K562 (cell line): Measurements from ENCODE around the gene PPP1CA. TPM values are rescaled to one million over a fixed set of nuclear protein-coding genes. Genes with fewer than 3 reads are reported as not detected.

Source experiments
- ATAC-seq: fragments of 200-7000 bp; cut with Tn5 transposase; 3 replicates; pipeline ENCODE4 v1.9.1; 2020; ENCODE audit warnings: moderate library complexity
- BruUV-seq: library from RNA; stranded (reverse); fragments of 400-500 nt; replicated peaks from 2 replicates; lab custom pipeline; 2021; lab: Mats Ljungman, UMichigan
- CTCF ChIA-PET: fragments of 300-600 bp; formaldehyde crosslinking; extraction: SDS; loops from one replicate; lab custom pipeline; 2021; ENCODE audit warnings: low intra/inter-chr PET ratio; lab: Yijun Ruan, JAX
- POLR2A ChIA-PET: fragments of 300-600, 350-650 bp; sonication (Branson Sonifier 250); formaldehyde crosslinking; extraction: SDS; loops from one replicate; lab custom pipeline; 2021; ENCODE audit warnings: antibody characterized with exemption, inconsistent platforms; lab: Yijun Ruan, JAX
- DNase-seq, 4 experiments: peaks; one replicate each; pipeline versions ENCODE4 v3.0.0 to v3.0.0-alpha.2; 2011 to 2018; ENCODE audit warnings: low spot score in 3 of 4, mixed read lengths in 3 of 4; ENCODE audit errors: extremely low read depth in 1 of 4
- FAIRE-seq: peaks from 2 replicates; lab custom pipeline; 2011; peaks lifted over from hg19 to GRCh38; lab: Jason Lieb, UNC
- H2AFZ ChIP-seq: 2 replicates; pipeline ENCODE4 v1.6.0; 2011; ENCODE audit warnings: low read depth, low read length, control low read depth, inconsistent platforms
- H3K27ac ChIP-seq: fragments of 200-600 bp; 3 replicates; pipeline ENCODE4 v1.8.0; 2011; ENCODE audit warnings: low read depth, mild to moderate bottlenecking, control low read depth, inconsistent platforms, low read length, moderate library complexity, mixed read lengths; ENCODE audit errors: extremely low read depth
- H3K27me3 ChIP-seq, 2 experiments: fragments of 300-600 bp in 1 of 2; 2 replicates in 1 of 2; 3 replicates in 1 of 2; pipeline versions ENCODE4 v1.6.0 to v1.8.0; 2011; ENCODE audit warnings: inconsistent platforms in 2 of 2, low read length in 2 of 2, mild to moderate bottlenecking in 1 of 2, mixed read lengths in 1 of 2, moderate library complexity in 1 of 2; ENCODE audit not compliant: control insufficient read depth in 2 of 2, insufficient read depth in 2 of 2
- H3K36me3 ChIP-seq: fragments of 300-600 bp; 3 replicates; pipeline ENCODE4 v1.8.0; 2011; ENCODE audit warnings: mild to moderate bottlenecking, low read length, inconsistent platforms; ENCODE audit not compliant: control insufficient read depth, insufficient read depth
- H3K4me1 ChIP-seq, 2 experiments: fragments of 200-600 bp in 1 of 2; replicated peaks in 1 of 2; 2 replicates in 1 of 2; 3 replicates in 1 of 2; pipeline versions ENCODE4 v1.5.1 to v1.8.0; 2011; ENCODE audit warnings: inconsistent platforms in 2 of 2, low read length in 2 of 2, mild to moderate bottlenecking in 1 of 2, mixed read lengths in 1 of 2, moderate library complexity in 1 of 2; ENCODE audit not compliant: control insufficient read depth in 2 of 2, insufficient read depth in 2 of 2
- H3K4me2 ChIP-seq: 2 replicates; pipeline ENCODE4 v1.6.1; 2011; ENCODE audit warnings: low read length, control low read depth, inconsistent platforms, mixed read lengths; ENCODE audit not compliant: insufficient read depth
- H3K4me3 ChIP-seq: fragments of 200-600 bp; sonication (generic), shearing (Covaris generic); 2 replicates; pipeline ENCODE4 v1.5.1; 2016; ENCODE audit warnings: control low read depth, inconsistent platforms
- H3K79me2 ChIP-seq: fragments of 200-600 bp; 3 replicates; pipeline ENCODE4 v1.8.0; 2011; ENCODE audit warnings: low read length, inconsistent platforms; ENCODE audit not compliant: control insufficient read depth, insufficient read depth
- H3K9ac ChIP-seq, 2 experiments: 2 replicates each; pipeline versions ENCODE4 v1.6.0 to v1.6.1; 2011; ENCODE audit warnings: low read depth in 2 of 2, low read length in 2 of 2, control low read depth in 1 of 2, inconsistent platforms in 1 of 2, mild to moderate bottlenecking in 1 of 2, mixed read lengths in 1 of 2; ENCODE audit not compliant: insufficient read depth in 1 of 2
- H3K9me1 ChIP-seq: one replicate; pipeline ENCODE4 v1.6.0; 2011; ENCODE audit warnings: inconsistent platforms, mild to moderate bottlenecking, low read length, moderate library complexity; ENCODE audit not compliant: control insufficient read depth, insufficient read depth
- H3K9me3 ChIP-seq: replicated peaks from 2 replicates; pipeline ENCODE4 v1.5.1; 2011; ENCODE audit warnings: low read depth, low read length, inconsistent platforms; ENCODE audit not compliant: control insufficient read depth, insufficient read depth
- H4K20me1 ChIP-seq: replicated peaks from 2 replicates; pipeline ENCODE4 v1.6.1; 2011; ENCODE audit warnings: low read length, inconsistent platforms, mixed read lengths; ENCODE audit not compliant: control insufficient read depth, insufficient read depth
- AFF4 ChIP-seq: sonication (generic); formaldehyde crosslinking; IDR thresholded peaks from 2 replicates; pipeline ENCODE4 v1.8.0; 2023; ENCODE audit warnings: mild to moderate bottlenecking, missing genetic modification reagents
- CHD4 ChIP-seq: fragments of 200-600 bp; sonication (generic); IDR thresholded peaks from 3 replicates; pipeline ENCODE4 v1.6.1; 2012; ENCODE audit warnings: low read depth, mild to moderate bottlenecking, mixed read lengths, low read length, inconsistent platforms; ENCODE audit not compliant: insufficient read depth, insufficient replicate concordance, poor library complexity, severe bottlenecking
- EZH2 ChIP-seq: IDR thresholded peaks from 2 replicates; pipeline ENCODE4 v1.6.1; 2012; ENCODE audit warnings: low read depth, mild to moderate bottlenecking, inconsistent platforms, low read length, borderline replicate concordance
- NR2F6 ChIP-seq: fragments of 450-650 bp; formaldehyde crosslinking; IDR thresholded peaks from 2 replicates; pipeline ENCODE4 v1.4.0; 2020; ENCODE audit warnings: mild to moderate bottlenecking
- PRDM10 ChIP-seq: fragments of 450-650 bp; IDR thresholded peaks from 2 replicates; pipeline ENCODE4 v1.6.1; 2018; ENCODE audit not compliant: partially characterized antibody
- PTRF ChIP-seq: fragments of 450-650 bp; IDR thresholded peaks from 2 replicates; pipeline ENCODE4 v1.6.1; 2016; ENCODE audit warnings: mild to moderate bottlenecking, missing genetic modification characterization, missing compliant biosample characterization
- SMARCA5 ChIP-seq: fragments of 450-650 bp; IDR thresholded peaks from 2 replicates; pipeline ENCODE4 v1.6.1; 2016
- TAF15 ChIP-seq: fragments of 200-400 bp; formaldehyde crosslinking; IDR thresholded peaks from 2 replicates; pipeline ENCODE4 v1.6.1; 2017; ENCODE audit warnings: mild to moderate bottlenecking, low read depth, low read length, moderate library complexity
- ZNF224 ChIP-seq: sonication (generic); formaldehyde crosslinking; IDR thresholded peaks from 2 replicates; pipeline ENCODE4 v1.8.0; 2022; ENCODE audit warnings: mild to moderate bottlenecking, missing genetic modification reagents
- ZNF253 ChIP-seq: fragments of 250-450 bp; sonication (Bioruptor Pico); conservative IDR thresholded peaks from 2 replicates; pipeline ENCODE4 v1.6.1; 2021; ENCODE audit warnings: mild to moderate bottlenecking
- ZNF583 ChIP-seq: fragments of 250-450 bp; sonication (Bioruptor Pico); IDR thresholded peaks from 2 replicates; pipeline ENCODE4 v1.4.0; 2020
- WGBS: fragments of 100-300 bp; shearing (Covaris generic); methylation state at CpG from one replicate; pipeline ENCODE4 v1.1.6; 2016; ENCODE audit warnings: low coverage, mixed read lengths; ENCODE audit not compliant: insufficient coverage; ENCODE audit errors: missing lambda C conversion rate; 5-methylcytosine and 5-hydroxymethylcytosine counted together
- in situ Hi-C: fragments of 300-500 bp; cut with MboI; formaldehyde crosslinking; loops from 4 replicates; pipeline ENCODE4 v1.15.0; 2018; ENCODE audit warnings: inconsistent platforms, mixed read lengths
- intact Hi-C: fragments of 100-400 bp; cut with micrococcal nuclease; formaldehyde crosslinking; loops from 2 replicates; pipeline ENCODE4 v1.14.2; 2022
- polyA plus RNA-seq, 8 experiments: library from polyadenylated mRNA; depleted of rRNA in 4 of 8; stranded (reverse) in 5 of 8; unstranded in 3 of 8; fragments of >200 nt; fragmentation: Nextera tagmentation in 2 of 8; fragmentation: Illumina TruSeq in 1 of 8; extraction: Ambion mirVana in 2 of 8; extraction: Trizol in 1 of 8; gene quantifications; 2 replicates each; pipeline versions ENCODE4 v1.2.1 to v1.2.3, GENCODE V29; 2011 to 2014; ENCODE audit warnings: inconsistent platforms in 1 of 8, missing spikeins in 1 of 8
- total RNA-seq, 7 experiments: library from RNA; depleted of rRNA in 6 of 7; stranded (reverse); fragments of >200 nt in 6 of 7; fragmentation: Illumina TruSeq in 2 of 7; extraction: Trizol in 2 of 7; gene quantifications; 2 replicates each; pipeline versions ENCODE4 v1.2.1 to v1.2.3, GENCODE V29; 2011 to 2021; ENCODE audit warnings: low replicate concordance in 1 of 7

The PPP1CA gene
- total and polyA plus RNA-seq, 9 of the 15 experiments (the other 6 are each of a cell fraction or from before 2014, with no cell fraction given), result 18.2 to 242 (median 188) TPM

- no peaks in the 10 kb centered on the region; the same call in 1 of the 2 replicates for H4K20me1 ChIP-seq
- ChIA-PET POLR2A (interaction anchor here (0.6 to 2.4 kb wide), 5 partner anchors 9 to 484 kb away, joined by 3 to 14 read pairs (median 3); partner anchors contain the start of genes POLD4 and PPP1CA), CTCF (no interaction called here)
- H3K9me1 ChIP-seq, result peaks cover 3% of the 10 kb centered on the region
- intact Hi-C loops, result no loop called here
- WGBS, result 3% methylated on average over 13 of the region's 15 CpGs
- peak overlapping the region; percentile 73 for H3K4me3 ChIP-seq
- H3K9ac ChIP-seq, result peak overlapping the region; percentile 83 to 100
- peak overlapping the region; percentile 90 for H2AFZ ChIP-seq
- FAIRE-seq, result peak; percentile 48
- H3K4me1 ChIP-seq, result peaks cover 7 to 63% of the 10 kb centered on the region in 2 experiments; a peak in 4 of 5 replicates
- no peaks in the 10 kb centered on the region for H3K9me3 ChIP-seq
- peak overlapping the region; percentile 82 for H3K27ac ChIP-seq
- H3K27me3 ChIP-seq, result no peaks in the 10 kb centered on the region
- peaks cover 22% of the 10 kb centered on the region; the same call in 2 of the 3 replicates for H3K36me3 ChIP-seq
- peak overlapping the region; percentile 91 for H3K4me2 ChIP-seq
- in situ Hi-C loops, result no loop called here
- peak; percentile 10 for ATAC-seq
- DNase-seq, result no peak
- no TSS peak for BruUV-seq
- H3K79me2 ChIP-seq, result peaks cover 25% of the 10 kb centered on the region
- TF ChIP-seq SMARCA5, result no peak
- TF ChIP-seq ZNF253 (CRISPR knock-in tag), result no peak
- no peak for TF ChIP-seq ZNF583
- TF ChIP-seq CHD4, result no peak
- TF ChIP-seq ZNF224 (CRISPR knock-in tag), result no peak
- TF ChIP-seq EZH2, result no peak
- TF ChIP-seq PRDM10, result peak; percentile 83
- no peak for TF ChIP-seq PTRF (tag)
- TF ChIP-seq NR2F6 (CRISPR knock-in tag), result no peak
- no peak for TF ChIP-seq TAF15
- no peak for TF ChIP-seq AFF4 (CRISPR knock-in tag)
These were observed 10.7 kb downstream of the PPP1CA start for GRCh38 chr11:67390947-67391303.
